NCI-H2227 (cell line): Measurements from ENCODE around the gene LRP3.
"Not testable (repeated sequence)": the region's sequence is repeated elsewhere in the genome, so short reads cannot be mapped to it uniquely, and the experiment has no call there.

Source experiments
- DNase-seq: peaks from one replicate; lab custom pipeline; 2025; ENCODE audit not compliant: unreplicated experiment; lab: John Stamatoyannopoulos, UW

The LRP3 gene

DNA sequence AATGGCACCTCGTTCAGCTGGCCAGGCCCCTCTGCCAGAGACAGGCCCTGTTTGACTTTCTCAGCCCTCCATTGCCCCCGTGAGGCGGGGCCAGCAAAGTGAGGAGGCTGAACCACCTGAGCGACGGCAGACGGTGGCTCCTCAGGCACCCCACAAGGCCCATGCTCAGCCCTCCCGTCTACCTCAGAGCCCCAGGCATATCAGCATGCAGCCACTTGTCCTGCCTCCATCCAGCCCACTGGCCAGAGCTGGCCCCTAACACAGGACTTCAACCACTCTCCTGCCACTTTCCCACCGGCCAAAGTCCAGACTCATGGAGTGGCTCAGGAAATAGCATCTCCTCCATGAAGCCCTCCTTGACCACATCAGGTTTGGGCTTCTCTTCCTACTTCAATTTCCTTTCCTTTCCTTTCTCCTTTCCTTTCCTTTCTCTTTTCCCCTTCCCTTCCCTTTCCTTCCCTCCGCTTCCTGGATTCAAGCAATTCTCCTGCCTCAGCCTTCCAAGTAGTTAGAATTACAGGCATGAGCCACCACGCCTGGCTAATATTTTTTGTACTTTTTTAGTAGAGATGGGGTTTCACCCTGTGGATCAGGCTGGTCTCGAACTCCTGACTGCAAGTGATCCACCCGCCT is 22.2 kb downstream of the LRP3 start:
- DNase-seq: no peak

DNA sequence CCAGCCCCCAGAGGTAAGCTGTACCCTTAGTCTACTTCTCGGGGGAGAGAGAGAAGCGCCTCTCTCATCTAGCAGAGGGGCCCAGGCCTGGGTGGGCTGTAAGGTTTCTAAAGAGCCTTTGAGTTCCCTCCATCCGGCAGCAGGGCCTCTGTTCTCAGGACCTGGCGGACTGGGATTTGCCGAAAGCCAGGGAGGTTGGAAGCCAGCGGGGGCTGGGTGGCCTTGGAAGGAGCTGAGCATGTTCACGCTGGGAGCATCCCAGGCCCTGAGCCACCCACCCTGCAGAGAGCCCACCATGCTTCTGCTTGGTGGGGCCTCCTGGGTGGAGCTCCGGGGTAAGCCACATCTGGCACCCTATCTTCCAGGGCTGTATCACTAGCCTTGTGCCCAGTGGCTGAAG is 23.8 kb downstream of the LRP3 start:
- no peak for DNase-seq

- DNase-seq: no peak
These were observed 25.2 kb downstream of the LRP3 start for GRCh38 chr19:33219261-33219815.

GRCh38 chr19:33220115-33220514 is 26.0 kb downstream of the LRP3 start:
- no peak for DNase-seq

GRCh38 chr19:33220735-33221134 is 26.6 kb downstream of the LRP3 start:
- no peak for DNase-seq

DNA sequence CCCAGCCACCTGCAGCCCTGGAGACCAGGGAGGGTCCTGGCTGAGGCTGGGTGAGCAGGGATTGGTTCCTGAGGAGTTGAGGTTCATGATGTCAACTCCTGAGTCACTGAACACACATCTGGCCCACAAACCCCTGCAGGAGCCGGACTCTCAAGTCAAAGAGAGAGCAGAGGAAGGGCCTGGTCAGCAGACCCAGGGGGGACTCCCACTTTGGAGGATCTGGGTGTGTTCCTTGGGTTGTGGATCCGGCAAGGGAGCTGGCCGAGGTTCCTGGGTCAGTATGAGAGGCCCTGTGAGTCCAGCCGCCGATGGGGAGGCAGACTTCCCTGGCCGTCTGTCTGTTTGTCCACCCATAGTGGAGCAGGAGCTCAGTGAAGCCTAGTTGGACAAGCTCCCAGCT is 27.5 kb downstream of the LRP3 start:
- DNase-seq: no peak

DNA sequence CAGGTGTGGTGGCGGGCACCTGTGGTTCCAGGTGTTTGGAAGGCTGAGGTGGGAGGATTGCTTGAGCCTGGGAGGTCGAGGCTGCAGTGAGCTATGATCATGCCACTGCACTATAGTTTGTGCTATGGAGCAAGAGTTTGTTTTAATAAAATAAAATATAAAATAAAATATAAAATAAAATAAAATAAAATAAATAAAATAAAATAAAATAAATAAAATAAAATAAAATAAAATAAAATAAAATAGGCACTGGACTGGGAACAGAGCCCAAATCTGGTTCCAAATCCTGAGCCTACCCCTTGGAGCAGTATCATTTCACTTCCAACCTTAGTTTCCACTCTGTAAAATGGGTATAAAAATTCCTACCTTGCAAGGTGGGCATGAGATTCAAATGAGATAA is 28.1 kb downstream of the LRP3 start:
- not testable (repeated sequence) for DNase-seq

GRCh38 chr19:33224694-33225457 is 30.7 kb downstream of the LRP3 start:
- peak; percentile 73 for DNase-seq

GRCh38 chr19:33225458-33225926 is 31.4 kb downstream of the LRP3 start, which contains the start of gene SLC7A10:
Gene SLC7A10 (minus strand): TSS chr19:33225850. CDS start chr19:33225703, 147 bp downstream.
- DNase-seq: peak; percentile 89

DNA sequence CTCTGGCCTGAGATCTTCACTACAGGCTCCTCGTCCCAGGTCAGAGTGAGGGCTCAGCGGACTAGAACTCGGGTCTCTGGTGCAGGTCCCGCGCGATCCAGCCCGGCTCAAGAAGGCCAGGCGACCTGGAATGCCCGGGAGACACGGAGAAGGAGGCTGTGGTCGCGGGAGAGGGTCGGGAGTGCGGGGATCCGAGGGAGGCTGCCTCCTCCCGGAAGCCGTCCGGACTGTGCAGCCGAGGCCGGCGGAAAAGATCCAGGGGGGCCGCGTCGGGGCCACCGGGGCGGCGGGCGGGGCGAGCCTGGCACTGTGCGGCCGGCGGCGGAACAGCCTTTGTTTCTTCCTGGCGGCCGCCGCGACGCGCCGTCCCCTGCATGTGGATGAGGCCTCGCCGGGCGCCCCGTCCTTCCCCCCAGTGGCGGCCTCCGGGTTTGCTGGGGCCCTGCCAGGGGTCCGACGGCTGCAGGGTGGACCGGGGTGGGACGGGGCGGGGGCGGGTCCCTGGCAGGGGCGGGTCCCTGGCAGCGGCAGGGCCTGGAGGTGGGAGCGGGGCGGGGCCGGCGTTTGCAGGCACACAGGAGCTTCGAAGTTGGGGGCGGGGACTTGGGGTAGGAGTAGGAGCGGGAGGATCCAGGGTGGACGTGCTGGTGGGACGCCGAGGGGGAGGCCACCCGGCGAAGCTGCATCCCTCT is 32.6 kb downstream of the LRP3 start:
- peak; percentile 83 for DNase-seq

GRCh38 chr19:33227242-33227650 is 33.1 kb downstream of the LRP3 start:
- DNase-seq: no peak

GRCh38 chr19:33227870-33228599 is 33.9 kb downstream of the LRP3 start:
- DNase-seq: no peak

DNA sequence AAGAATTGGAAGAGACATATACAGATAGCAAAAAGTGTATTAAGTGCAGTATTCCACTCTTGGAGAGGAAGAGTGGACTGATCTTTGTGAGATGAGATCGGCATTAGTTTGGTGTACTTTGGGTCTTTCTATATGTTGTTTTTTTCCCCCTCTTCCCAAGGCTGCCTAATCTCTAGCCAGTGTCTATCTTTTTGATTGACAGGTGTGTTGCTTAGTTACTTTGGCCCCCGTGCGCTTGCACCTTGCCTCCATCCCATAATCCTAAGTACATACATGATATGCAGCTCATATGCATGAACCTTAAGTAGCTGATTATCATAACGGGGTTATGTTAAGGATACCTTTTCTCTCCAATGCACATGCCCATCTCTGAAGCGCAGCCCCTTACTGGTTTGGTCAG is 35.8 kb downstream of the LRP3 start:
- DNase-seq: no peak

DNA sequence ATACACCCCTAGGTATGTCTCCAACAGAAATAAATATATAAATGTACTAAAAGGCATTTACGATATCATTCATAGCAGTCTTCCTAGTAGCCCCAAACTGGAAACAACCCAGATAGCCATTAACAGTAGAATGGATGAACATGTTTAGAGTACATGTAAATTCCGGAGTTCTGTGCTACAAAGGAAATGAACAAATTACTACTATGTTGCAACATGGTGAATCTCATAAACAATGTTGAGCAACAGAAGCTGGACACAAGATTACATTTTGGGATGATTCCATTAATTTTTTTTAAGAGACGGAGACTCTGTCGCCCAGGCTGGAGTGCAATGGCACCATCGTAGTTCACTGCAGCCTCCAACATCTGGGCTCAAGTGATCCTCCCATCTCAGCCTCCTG is 37.4 kb downstream of the LRP3 start:
- DNase-seq: no peak

GRCh38 chr19:33232656-33233055 is 38.5 kb downstream of the LRP3 start:
- no peak for DNase-seq

GRCh38 chr19:33233056-33233873 is 39.1 kb downstream of the LRP3 start:
- no peak for DNase-seq

GRCh38 chr19:33234092-33234491 is 40.0 kb downstream of the LRP3 start:
- no peak for DNase-seq

DNA sequence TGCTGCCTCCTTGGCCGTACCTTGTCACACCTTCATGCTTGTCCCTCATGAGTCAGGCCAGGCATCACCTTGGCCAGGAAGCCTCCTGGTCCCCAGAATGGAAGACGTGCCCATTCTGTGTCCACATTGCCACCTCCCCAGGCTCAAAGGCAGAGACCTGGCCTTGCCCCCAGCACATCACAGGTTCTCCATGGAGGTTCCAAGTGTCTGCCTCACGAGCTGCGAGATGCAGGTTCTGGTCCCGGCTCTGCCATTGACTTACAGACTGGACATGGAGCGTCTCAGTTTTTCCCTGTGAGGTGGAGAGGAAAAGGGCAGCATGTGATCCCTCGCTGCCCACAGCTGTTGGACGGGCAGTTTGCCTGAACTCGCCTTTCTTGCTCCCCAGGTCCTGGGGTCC is 40.6 kb downstream of the LRP3 start:
- DNase-seq: no peak

DNA sequence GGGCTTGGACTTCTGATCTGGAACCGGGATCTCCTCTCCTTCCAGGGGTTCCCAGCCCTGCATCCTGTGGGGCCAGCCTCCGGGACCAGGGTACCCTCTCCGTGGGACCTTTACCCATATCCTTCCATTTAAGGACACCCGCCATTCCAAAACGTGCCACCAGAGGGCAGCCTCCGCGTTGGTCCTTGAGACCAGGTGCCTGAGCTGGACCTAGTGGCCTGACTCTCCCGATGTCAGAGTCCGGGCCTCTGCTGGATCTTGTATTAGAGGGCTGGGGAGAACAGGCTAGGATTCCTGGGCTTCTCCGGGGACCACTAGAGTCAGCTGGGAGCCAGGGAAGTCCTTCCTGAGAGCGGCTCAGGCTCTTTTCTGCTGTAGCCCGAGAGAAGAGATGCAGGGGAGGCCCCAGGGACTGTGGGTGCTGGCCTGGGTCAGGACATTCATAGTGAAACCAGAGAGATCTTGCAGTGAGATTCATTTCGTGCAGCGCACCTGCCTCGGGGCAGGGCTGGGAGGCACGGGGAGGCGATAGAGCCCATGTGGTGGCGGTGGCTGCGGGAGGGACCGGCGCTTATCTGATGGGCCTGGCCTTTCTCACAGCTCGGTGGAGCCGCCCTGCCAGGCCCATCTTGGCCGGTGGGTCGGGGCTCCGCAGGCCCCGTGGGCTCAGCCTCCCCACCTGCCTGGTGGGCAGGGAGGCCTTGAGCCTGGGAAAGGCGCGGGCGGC is 41.3 kb downstream of the LRP3 start:
- DNase-seq: peak; percentile 98

DNA sequence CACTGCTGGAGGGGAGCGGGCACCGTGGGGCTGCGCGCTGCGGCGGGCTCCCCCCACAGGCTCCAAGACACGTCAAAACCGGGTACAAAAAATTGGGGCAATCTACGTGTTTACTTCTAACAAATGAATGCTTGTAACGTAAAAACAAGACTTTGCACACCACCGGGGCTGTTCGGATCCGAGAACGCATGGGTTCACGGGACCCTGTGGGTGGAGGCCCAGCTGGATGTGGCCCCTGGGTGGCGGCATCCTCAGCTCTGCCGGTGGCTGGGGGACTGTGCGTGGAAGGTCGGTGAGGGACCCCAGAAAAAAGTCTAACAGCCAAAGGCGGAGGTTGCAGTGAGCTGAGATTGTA is 41.8 kb downstream of the LRP3 start:
- no peak for DNase-seq
